WTC11 (cell line): ENCODE data around the gene MYBL2. TPM values are rescaled to one million over a fixed set of nuclear protein-coding genes. Genes with fewer than 3 reads are reported as not detected.

Experiments
- ATAC-seq: fragments of 200-7000 bp; cut with Tn5 transposase; 2 replicates; pipeline ENCODE4 v1.10.0; 2021; ENCODE audit warnings: mild to moderate bottlenecking, moderate library complexity
- CTCF ChIA-PET: fragments of 300-600 bp; sonication (Branson Sonifier 250); formaldehyde crosslinking; loops from one replicate; lab custom pipeline; 2021; ENCODE audit warnings: antibody characterized with exemption; lab: Charles Lee
- POLR2A ChIA-PET: fragments of 350-600 bp; sonication (Branson Sonifier 250); formaldehyde crosslinking; loops from one replicate; lab custom pipeline; 2021; ENCODE audit warnings: antibody characterized with exemption; lab: Charles Lee
- DNase-seq: peaks from one replicate; pipeline ENCODE4 v3.0.0; 2021; ENCODE audit warnings: low spot score
- H3K27ac Mint-ChIP-seq: 2 replicates; pipeline ENCODE4 v1.8.0; 2021; ENCODE audit warnings: mixed read lengths
- H3K27me3 Mint-ChIP-seq: 2 replicates; pipeline ENCODE4 v1.8.0; 2021; ENCODE audit warnings: low read depth, mild to moderate bottlenecking, moderate library complexity, mixed read lengths
- H3K36me3 Mint-ChIP-seq: 2 replicates; pipeline ENCODE4 v1.8.0; 2021; ENCODE audit warnings: mixed read lengths
- H3K4me1 Mint-ChIP-seq: 2 replicates; pipeline ENCODE4 v1.8.0; 2022; ENCODE audit warnings: mixed read lengths
- H3K4me3 Mint-ChIP-seq: 2 replicates; pipeline ENCODE4 v1.8.0; 2021; ENCODE audit warnings: mild to moderate bottlenecking, moderate library complexity, mixed read lengths
- H3K9me3 Mint-ChIP-seq: 2 replicates; pipeline ENCODE4 v1.8.0; 2021; ENCODE audit warnings: mixed read lengths
- ATF1 ChIP-seq: sonication (generic); formaldehyde crosslinking; IDR thresholded peaks from 2 replicates; pipeline ENCODE4 v1.8.1; 2023; ENCODE audit warnings: mild to moderate bottlenecking, moderate library complexity, missing genetic modification reagents
- EMX1 ChIP-seq: fragments of 250-450 bp; sonication (Bioruptor Pico); IDR thresholded peaks from 2 replicates; pipeline ENCODE4 v1.8.0; 2021; ENCODE audit warnings: mild to moderate bottlenecking
- ESRRA ChIP-seq: sonication (generic); formaldehyde crosslinking; IDR thresholded peaks from 2 replicates; pipeline ENCODE4 v1.8.1; 2022; ENCODE audit warnings: mild to moderate bottlenecking, missing genetic modification reagents, borderline replicate concordance
- FOXJ3 ChIP-seq: sonication (generic); formaldehyde crosslinking; IDR thresholded peaks from 2 replicates; pipeline ENCODE4 v1.9.0; 2021; ENCODE audit warnings: missing genetic modification reagents, mild to moderate bottlenecking, borderline replicate concordance
- FOXK1 ChIP-seq: sonication (generic); formaldehyde crosslinking; IDR thresholded peaks from 2 replicates; pipeline ENCODE4 v1.8.0; 2022; ENCODE audit warnings: mild to moderate bottlenecking, moderate library complexity, missing genetic modification reagents
- NFE2L1 ChIP-seq: sonication (generic); formaldehyde crosslinking; IDR thresholded peaks from 2 replicates; pipeline ENCODE4 v1.8.1; 2023; ENCODE audit warnings: missing genetic modification reagents
- NR1H2 ChIP-seq: sonication (generic); formaldehyde crosslinking; IDR thresholded peaks from 2 replicates; pipeline ENCODE4 v1.9.0; 2021; ENCODE audit warnings: mild to moderate bottlenecking, moderate library complexity, missing genetic modification reagents
- SOX15 ChIP-seq: fragments of 250-450 bp; sonication (Bioruptor Pico); IDR thresholded peaks from 2 replicates; pipeline ENCODE4 v1.9.0; 2021; ENCODE audit warnings: mild to moderate bottlenecking
- SP1 ChIP-seq: sonication (generic); formaldehyde crosslinking; conservative IDR thresholded peaks from 2 replicates; pipeline ENCODE4 v1.8.1; 2022; ENCODE audit warnings: missing genetic modification reagents
- ZNF138 ChIP-seq: sonication (generic); formaldehyde crosslinking; conservative IDR thresholded peaks from 2 replicates; pipeline ENCODE4 v1.8.1; 2022; ENCODE audit warnings: mild to moderate bottlenecking, moderate library complexity, missing genetic modification reagents
- ZNF317 ChIP-seq: sonication (generic); formaldehyde crosslinking; IDR thresholded peaks from 2 replicates; pipeline ENCODE4 v1.8.1; 2023; ENCODE audit warnings: low read depth, mild to moderate bottlenecking, moderate library complexity, missing genetic modification reagents, borderline replicate concordance
- total RNA-seq: library from RNA; stranded (reverse); gene quantifications from 3 replicates; pipeline ENCODE4 v1.2.3, GENCODE V29; 2021
- TF ChIP-seq, protein P1 (sequence below): fragments of 250-450 bp; sonication (Bioruptor Pico); IDR thresholded peaks from 2 replicates; pipeline ENCODE4 v1.9.0; 2021; ENCODE audit warnings: mild to moderate bottlenecking, borderline replicate concordance
- TF ChIP-seq, protein P2 (sequence below): sonication (generic); formaldehyde crosslinking; IDR thresholded peaks from 2 replicates; pipeline ENCODE4 v1.8.1; 2023; ENCODE audit warnings: mild to moderate bottlenecking, missing genetic modification reagents, moderate library complexity
- TF ChIP-seq, protein P3 (sequence below): fragments of 250-450 bp; sonication (Bioruptor Pico); IDR thresholded peaks from 2 replicates; pipeline ENCODE4 v1.9.0; 2021; ENCODE audit warnings: mild to moderate bottlenecking
- TF ChIP-seq, protein P4 (sequence below): fragments of 250-450 bp; sonication (Bioruptor Pico); IDR thresholded peaks from 2 replicates; pipeline ENCODE4 v1.9.0; 2021; ENCODE audit warnings: mild to moderate bottlenecking
- TF ChIP-seq, protein P5 (sequence below): fragments of 250-450 bp; sonication (Bioruptor Pico); IDR thresholded peaks from 2 replicates; pipeline ENCODE4 v2.1.2; 2022; ENCODE audit warnings: mild to moderate bottlenecking, moderate library complexity
- TF ChIP-seq, protein P6 (sequence below): sonication (generic); formaldehyde crosslinking; conservative IDR thresholded peaks from 2 replicates; pipeline ENCODE4 v1.8.1; 2023; ENCODE audit warnings: mild to moderate bottlenecking, low read depth, missing genetic modification reagents, moderate library complexity

The MYBL2 gene
- total RNA-seq, 1 experiment from 2014 or later: 166 TPM

DNA sequence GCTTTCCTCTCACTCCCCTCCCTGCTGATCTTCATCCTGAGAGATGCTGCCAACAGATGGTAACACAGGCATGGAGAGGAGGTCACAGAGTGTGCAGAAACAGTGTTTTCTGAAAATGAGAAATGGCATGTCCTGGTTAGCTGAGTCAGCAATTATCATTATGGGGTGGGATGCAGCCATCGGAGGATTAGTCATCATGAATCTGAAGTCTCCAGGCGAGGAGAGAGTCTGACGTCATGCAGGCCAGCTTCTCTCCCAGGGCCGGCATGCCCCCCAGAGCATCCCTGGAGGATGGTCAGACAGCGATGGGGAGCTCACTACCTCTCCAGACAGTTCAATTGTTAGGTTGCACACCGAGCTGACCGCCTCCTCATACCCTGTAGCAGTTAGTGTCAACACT is 64.6 kb downstream of the MYBL2 start:
- CTCF ChIA-PET: interaction anchor here (0.6 to 2.5 kb wide), 2 partner anchors 18 to 54 kb away, joined by 3 to 10 read pairs; no protein-coding TSS in a partner anchor
- ATAC-seq (no peak), DNase-seq (no peak)
- no peak overlapping the region for H3K27ac Mint-ChIP-seq
- TF ChIP-seq NR1H2 (no peak), SP1 (CRISPR knock-in tag) (no peak), FOXJ3 (CRISPR knock-in tag) (no peak), SOX15 (CRISPR knock-in tag) (no peak), ATF1 (no peak), ESRRA (no peak), NFE2L1 (CRISPR knock-in tag) (no peak), EMX1 (CRISPR knock-in tag) (no peak)
- TF ChIP-seq, protein P1, sequence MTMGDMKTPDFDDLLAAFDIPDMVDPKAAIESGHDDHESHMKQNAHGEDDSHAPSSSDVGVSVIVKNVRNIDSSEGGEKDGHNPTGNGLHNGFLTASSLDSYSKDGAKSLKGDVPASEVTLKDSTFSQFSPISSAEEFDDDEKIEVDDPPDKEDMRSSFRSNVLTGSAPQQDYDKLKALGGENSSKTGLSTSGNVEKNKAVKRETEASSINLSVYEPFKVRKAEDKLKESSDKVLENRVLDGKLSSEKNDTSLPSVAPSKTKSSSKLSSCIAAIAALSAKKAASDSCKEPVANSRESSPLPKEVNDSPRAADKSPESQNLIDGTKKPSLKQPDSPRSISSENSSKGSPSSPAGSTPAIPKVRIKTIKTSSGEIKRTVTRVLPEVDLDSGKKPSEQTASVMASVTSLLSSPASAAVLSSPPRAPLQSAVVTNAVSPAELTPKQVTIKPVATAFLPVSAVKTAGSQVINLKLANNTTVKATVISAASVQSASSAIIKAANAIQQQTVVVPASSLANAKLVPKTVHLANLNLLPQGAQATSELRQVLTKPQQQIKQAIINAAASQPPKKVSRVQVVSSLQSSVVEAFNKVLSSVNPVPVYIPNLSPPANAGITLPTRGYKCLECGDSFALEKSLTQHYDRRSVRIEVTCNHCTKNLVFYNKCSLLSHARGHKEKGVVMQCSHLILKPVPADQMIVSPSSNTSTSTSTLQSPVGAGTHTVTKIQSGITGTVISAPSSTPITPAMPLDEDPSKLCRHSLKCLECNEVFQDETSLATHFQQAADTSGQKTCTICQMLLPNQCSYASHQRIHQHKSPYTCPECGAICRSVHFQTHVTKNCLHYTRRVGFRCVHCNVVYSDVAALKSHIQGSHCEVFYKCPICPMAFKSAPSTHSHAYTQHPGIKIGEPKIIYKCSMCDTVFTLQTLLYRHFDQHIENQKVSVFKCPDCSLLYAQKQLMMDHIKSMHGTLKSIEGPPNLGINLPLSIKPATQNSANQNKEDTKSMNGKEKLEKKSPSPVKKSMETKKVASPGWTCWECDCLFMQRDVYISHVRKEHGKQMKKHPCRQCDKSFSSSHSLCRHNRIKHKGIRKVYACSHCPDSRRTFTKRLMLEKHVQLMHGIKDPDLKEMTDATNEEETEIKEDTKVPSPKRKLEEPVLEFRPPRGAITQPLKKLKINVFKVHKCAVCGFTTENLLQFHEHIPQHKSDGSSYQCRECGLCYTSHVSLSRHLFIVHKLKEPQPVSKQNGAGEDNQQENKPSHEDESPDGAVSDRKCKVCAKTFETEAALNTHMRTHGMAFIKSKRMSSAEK (CRISPR knock-in tag): no peak
- TF ChIP-seq, protein P2, sequence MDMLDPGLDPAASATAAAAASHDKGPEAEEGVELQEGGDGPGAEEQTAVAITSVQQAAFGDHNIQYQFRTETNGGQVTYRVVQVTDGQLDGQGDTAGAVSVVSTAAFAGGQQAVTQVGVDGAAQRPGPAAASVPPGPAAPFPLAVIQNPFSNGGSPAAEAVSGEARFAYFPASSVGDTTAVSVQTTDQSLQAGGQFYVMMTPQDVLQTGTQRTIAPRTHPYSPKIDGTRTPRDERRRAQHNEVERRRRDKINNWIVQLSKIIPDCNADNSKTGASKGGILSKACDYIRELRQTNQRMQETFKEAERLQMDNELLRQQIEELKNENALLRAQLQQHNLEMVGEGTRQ: no peak
- TF ChIP-seq, protein P3, sequence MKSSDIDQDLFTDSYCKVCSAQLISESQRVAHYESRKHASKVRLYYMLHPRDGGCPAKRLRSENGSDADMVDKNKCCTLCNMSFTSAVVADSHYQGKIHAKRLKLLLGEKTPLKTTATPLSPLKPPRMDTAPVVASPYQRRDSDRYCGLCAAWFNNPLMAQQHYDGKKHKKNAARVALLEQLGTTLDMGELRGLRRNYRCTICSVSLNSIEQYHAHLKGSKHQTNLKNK (CRISPR knock-in tag): no peak
- TF ChIP-seq, protein P4, sequence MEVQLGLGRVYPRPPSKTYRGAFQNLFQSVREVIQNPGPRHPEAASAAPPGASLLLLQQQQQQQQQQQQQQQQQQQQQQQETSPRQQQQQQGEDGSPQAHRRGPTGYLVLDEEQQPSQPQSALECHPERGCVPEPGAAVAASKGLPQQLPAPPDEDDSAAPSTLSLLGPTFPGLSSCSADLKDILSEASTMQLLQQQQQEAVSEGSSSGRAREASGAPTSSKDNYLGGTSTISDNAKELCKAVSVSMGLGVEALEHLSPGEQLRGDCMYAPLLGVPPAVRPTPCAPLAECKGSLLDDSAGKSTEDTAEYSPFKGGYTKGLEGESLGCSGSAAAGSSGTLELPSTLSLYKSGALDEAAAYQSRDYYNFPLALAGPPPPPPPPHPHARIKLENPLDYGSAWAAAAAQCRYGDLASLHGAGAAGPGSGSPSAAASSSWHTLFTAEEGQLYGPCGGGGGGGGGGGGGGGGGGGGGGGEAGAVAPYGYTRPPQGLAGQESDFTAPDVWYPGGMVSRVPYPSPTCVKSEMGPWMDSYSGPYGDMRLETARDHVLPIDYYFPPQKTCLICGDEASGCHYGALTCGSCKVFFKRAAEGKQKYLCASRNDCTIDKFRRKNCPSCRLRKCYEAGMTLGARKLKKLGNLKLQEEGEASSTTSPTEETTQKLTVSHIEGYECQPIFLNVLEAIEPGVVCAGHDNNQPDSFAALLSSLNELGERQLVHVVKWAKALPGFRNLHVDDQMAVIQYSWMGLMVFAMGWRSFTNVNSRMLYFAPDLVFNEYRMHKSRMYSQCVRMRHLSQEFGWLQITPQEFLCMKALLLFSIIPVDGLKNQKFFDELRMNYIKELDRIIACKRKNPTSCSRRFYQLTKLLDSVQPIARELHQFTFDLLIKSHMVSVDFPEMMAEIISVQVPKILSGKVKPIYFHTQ (CRISPR knock-in tag): no peak
- TF ChIP-seq, all 79 proteins: peak for 0
- 0 out of 2 replicates have a peak, but pooled peaks cover 7% of the 10 kb centered on the region for H3K4me1 Mint-ChIP-seq
- POLR2A ChIA-PET: no interaction called here
- H3K4me3 Mint-ChIP-seq: no peak overlapping the region
- H3K27me3 Mint-ChIP-seq: no peaks in the 10 kb centered on the region
- peaks cover 3% of the 10 kb centered on the region; the same call in 1 of the 2 replicates for H3K9me3 Mint-ChIP-seq
- H3K36me3 Mint-ChIP-seq: no peaks in the 10 kb centered on the region

DNA sequence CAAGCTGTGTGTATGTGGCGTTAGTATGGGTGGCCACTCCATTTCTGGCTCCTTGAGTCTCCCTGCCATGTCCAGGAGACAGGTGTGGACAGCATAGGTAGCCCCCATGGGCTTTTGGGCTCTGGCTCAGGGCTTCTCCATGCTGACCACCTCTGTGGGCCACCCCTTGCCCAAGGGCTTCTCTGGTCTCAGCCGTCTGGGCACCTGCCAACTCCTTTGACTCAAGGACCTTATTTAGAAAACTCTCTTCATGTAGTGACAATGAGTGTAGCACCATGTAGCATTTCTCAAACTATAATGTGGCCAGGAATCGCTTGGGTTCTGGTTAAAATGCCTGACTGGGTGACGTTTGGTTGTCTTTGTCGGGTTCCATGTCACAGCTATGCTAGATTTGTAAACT is 65.0 kb downstream of the MYBL2 start:
- DNase-seq (no peak), ATAC-seq (no peak)
- no peaks in the 10 kb centered on the region for H3K36me3 Mint-ChIP-seq
- H3K4me3 Mint-ChIP-seq: no peak overlapping the region
- no peak overlapping the region for H3K27ac Mint-ChIP-seq
- POLR2A ChIA-PET: no interaction called here
- TF ChIP-seq, protein P3 (CRISPR knock-in tag): no peak
- TF ChIP-seq FOXK1 (no peak), ZNF317 (no peak), ZNF138 (no peak)
- TF ChIP-seq, protein P5, sequence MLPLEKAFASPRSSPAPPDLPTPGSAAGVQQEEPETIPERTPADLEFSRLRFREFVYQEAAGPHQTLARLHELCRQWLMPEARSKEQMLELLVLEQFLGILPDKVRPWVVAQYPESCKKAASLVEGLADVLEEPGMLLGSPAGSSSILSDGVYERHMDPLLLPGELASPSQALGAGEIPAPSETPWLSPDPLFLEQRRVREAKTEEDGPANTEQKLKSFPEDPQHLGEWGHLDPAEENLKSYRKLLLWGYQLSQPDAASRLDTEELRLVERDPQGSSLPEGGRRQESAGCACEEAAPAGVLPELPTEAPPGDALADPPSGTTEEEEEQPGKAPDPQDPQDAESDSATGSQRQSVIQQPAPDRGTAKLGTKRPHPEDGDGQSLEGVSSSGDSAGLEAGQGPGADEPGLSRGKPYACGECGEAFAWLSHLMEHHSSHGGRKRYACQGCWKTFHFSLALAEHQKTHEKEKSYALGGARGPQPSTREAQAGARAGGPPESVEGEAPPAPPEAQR (CRISPR knock-in tag): no peak
- TF ChIP-seq, protein P6, sequence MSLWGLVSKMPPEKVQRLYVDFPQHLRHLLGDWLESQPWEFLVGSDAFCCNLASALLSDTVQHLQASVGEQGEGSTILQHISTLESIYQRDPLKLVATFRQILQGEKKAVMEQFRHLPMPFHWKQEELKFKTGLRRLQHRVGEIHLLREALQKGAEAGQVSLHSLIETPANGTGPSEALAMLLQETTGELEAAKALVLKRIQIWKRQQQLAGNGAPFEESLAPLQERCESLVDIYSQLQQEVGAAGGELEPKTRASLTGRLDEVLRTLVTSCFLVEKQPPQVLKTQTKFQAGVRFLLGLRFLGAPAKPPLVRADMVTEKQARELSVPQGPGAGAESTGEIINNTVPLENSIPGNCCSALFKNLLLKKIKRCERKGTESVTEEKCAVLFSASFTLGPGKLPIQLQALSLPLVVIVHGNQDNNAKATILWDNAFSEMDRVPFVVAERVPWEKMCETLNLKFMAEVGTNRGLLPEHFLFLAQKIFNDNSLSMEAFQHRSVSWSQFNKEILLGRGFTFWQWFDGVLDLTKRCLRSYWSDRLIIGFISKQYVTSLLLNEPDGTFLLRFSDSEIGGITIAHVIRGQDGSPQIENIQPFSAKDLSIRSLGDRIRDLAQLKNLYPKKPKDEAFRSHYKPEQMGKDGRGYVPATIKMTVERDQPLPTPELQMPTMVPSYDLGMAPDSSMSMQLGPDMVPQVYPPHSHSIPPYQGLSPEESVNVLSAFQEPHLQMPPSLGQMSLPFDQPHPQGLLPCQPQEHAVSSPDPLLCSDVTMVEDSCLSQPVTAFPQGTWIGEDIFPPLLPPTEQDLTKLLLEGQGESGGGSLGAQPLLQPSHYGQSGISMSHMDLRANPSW (CRISPR knock-in tag): no peak
- CTCF ChIA-PET: interaction anchor here (0.6 to 2.5 kb wide), 2 partner anchors 18 to 54 kb away, joined by 3 to 10 read pairs; no protein-coding TSS in a partner anchor
- H3K27me3 Mint-ChIP-seq: no peaks in the 10 kb centered on the region
- 0 out of 2 replicates have a peak, but pooled peaks cover 9% of the 10 kb centered on the region for H3K4me1 Mint-ChIP-seq
- peaks cover 3% of the 10 kb centered on the region; the same call in 1 of the 2 replicates for H3K9me3 Mint-ChIP-seq
